ENCODE measurements around the gene GPR137. TPM values are rescaled to one million over a fixed set of nuclear protein-coding genes. Genes with fewer than 3 reads are reported as not detected.

The GPR137 gene
- total RNA-seq, 1 donor: 18.5 TPM

DNA sequence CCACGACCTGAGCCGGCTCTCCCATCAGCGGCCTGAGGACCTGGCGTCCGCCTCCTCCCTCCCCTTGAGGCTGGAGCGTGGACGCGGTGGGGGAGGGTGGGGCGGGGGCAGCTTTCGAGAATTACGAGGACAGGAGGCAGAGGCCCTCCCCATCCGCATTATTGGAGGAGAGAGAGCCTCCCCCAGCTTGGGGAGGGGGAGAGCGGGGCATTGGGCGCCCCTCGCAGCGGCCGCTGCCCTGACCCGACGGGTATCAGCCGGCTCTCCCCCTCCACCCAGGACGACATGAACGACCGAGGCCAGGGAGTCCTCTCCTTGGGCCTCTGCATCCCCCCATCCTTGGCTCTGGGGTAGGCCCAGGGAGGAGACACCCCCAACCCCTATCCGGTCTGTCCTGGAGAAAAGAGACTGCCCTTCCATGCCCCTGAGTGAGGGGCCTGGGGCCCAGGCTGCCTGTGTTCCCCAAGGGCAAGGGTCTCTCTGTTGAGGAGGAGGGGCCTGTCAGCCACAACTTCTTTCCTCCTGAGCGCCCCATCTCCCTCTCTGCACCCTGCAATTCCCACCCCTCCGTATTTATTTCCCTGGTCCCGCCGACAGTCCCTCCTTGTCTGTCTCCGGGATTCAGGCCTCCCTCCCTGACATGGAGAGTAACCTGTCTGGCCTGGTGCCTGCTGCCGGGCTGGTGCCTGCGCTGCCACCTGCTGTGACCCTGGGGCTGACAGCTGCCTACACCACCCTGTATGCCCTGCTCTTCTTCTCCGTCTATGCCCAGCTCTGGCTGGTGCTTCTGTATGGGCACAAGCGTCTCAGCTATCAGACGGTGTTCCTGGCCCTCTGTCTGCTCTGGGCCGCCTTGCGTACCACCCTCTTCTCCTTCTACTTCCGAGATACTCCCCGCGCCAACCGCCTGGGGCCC is 495 bp downstream of the GPR137 start:
- Histone ChIP-seq H3K27me3 (ENCODE audit: insufficient read depth, low read length) (peaks cover 14% of the 10 kb centered on the region), H3K4me3 (ENCODE audit: insufficient read depth, low read length) (peak overlapping the region; percentile 83), H2AFZ (ENCODE audit: low read length) (no peak overlapping the region), H3K4me2 (ENCODE audit: insufficient read depth, low read length) (peak overlapping the region; percentile 99), H3K9me3 (ENCODE audit: low read depth, low read length) (no peaks in the 10 kb centered on the region), H3K79me2 (ENCODE audit: insufficient read depth, low read length) (peaks cover 33% of the 10 kb centered on the region), H4K20me1 (ENCODE audit: insufficient read depth, low read length) (peaks cover 2% of the 10 kb centered on the region), H3K4me1 (ENCODE audit: insufficient read depth, low read length) (peaks cover 21% of the 10 kb centered on the region), H3K27ac (ENCODE audit: low read depth, low read length) (no peak overlapping the region), H3K36me3 (ENCODE audit: insufficient read depth, low read length) (peaks cover 16% of the 10 kb centered on the region)
- peak; percentile 73 for DNase-seq (ENCODE audit: insufficient read length, low spot score, missing footprints)
- TF ChIP-seq, protein P1, sequence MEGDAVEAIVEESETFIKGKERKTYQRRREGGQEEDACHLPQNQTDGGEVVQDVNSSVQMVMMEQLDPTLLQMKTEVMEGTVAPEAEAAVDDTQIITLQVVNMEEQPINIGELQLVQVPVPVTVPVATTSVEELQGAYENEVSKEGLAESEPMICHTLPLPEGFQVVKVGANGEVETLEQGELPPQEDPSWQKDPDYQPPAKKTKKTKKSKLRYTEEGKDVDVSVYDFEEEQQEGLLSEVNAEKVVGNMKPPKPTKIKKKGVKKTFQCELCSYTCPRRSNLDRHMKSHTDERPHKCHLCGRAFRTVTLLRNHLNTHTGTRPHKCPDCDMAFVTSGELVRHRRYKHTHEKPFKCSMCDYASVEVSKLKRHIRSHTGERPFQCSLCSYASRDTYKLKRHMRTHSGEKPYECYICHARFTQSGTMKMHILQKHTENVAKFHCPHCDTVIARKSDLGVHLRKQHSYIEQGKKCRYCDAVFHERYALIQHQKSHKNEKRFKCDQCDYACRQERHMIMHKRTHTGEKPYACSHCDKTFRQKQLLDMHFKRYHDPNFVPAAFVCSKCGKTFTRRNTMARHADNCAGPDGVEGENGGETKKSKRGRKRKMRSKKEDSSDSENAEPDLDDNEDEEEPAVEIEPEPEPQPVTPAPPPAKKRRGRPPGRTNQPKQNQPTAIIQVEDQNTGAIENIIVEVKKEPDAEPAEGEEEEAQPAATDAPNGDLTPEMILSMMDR (IDR thresholded peaks at IDR 0.05; ENCODE audit: extremely low read depth, low read depth, low read length): no peak

DNA sequence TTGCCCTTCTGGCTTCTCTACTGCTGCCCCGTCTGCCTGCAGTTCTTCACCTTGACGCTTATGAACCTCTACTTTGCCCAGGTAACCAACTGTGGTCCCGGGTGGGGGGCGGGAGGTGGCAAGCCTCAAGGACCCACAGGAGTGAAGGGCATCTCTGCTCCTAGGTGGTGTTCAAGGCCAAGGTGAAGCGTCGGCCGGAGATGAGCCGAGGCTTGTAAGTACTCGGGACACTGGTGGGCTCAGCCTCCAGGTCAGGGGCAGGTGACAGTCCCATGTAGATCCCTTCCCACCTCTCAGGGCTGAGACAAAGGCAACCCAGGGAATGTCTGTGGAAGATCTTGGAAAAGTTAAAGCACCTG is 1.1 kb downstream of the GPR137 start:
- Histone ChIP-seq H3K27me3 (ENCODE audit: insufficient read depth, low read length) (peaks cover 20% of the 10 kb centered on the region), H3K36me3 (ENCODE audit: insufficient read depth, low read length) (peaks cover 12% of the 10 kb centered on the region), H3K27ac (ENCODE audit: low read depth, low read length) (no peak overlapping the region), H3K4me2 (ENCODE audit: insufficient read depth, low read length) (peak overlapping the region; percentile 99), H3K9me3 (ENCODE audit: low read depth, low read length) (no peaks in the 10 kb centered on the region), H3K79me2 (ENCODE audit: insufficient read depth, low read length) (peaks cover 30% of the 10 kb centered on the region), H3K4me3 (ENCODE audit: insufficient read depth, low read length) (no peak overlapping the region), H4K20me1 (ENCODE audit: insufficient read depth, low read length) (peaks cover 2% of the 10 kb centered on the region), H3K4me1 (ENCODE audit: insufficient read depth, low read length) (peaks cover 21% of the 10 kb centered on the region), H2AFZ (ENCODE audit: low read length) (no peak overlapping the region)
- TF ChIP-seq, protein P1 (IDR thresholded peaks at IDR 0.05; ENCODE audit: extremely low read depth, low read depth, low read length): no peak
- peak; percentile 55 for DNase-seq (ENCODE audit: insufficient read length, low spot score, missing footprints)

DNA sequence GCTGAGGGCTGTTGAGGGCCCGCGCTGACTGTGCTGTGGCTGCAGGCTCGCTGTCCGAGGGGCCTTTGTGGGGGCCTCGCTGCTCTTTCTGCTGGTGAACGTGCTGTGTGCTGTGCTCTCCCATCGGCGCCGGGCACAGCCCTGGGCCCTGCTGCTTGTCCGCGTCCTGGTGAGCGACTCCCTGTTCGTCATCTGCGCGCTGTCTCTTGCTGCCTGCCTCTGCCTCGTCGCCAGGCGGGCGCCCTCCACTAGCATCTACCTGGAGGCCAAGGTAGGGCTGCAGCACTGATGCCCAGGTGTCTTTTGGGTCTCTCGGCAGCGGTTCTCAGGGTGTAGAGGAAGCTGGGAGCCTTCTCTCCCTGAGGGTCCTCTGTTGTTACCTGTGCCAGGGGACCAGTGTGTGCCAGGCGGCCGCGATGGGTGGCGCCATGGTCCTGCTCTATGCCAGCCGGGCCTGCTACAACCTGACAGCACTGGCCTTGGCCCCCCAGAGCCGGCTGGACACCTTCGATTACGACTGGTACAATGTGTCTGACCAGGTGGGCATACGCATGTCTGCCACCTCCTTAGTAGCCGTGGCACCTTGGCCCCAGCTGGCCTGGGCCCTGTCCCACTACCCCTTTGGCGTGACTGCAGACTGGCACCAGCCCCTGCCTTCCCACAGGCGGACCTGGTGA is 2.2 kb downstream of the GPR137 start:
- H3K36me3 ChIP-seq (ENCODE audit: insufficient read depth, low read length): peaks cover 3% of the 10 kb centered on the region
- H3K4me3 ChIP-seq (ENCODE audit: insufficient read depth, low read length): no peak overlapping the region
- H3K4me1 ChIP-seq (ENCODE audit: insufficient read depth, low read length): peaks cover 21% of the 10 kb centered on the region
- TF ChIP-seq, protein P1 (IDR thresholded peaks at IDR 0.05; ENCODE audit: extremely low read depth, low read depth, low read length): no peak
- H3K79me2 ChIP-seq (ENCODE audit: insufficient read depth, low read length): peaks cover 23% of the 10 kb centered on the region
- H3K9me3 ChIP-seq (ENCODE audit: low read depth, low read length): no peaks in the 10 kb centered on the region
- H2AFZ ChIP-seq (ENCODE audit: low read length): no peak overlapping the region
- H4K20me1 ChIP-seq (ENCODE audit: insufficient read depth, low read length): peaks cover 2% of the 10 kb centered on the region
- no peak overlapping the region for H3K4me2 ChIP-seq (ENCODE audit: insufficient read depth, low read length)
- DNase-seq (ENCODE audit: insufficient read length, low spot score, missing footprints): peak; percentile 86
- no peak overlapping the region for H3K27ac ChIP-seq (ENCODE audit: low read depth, low read length)
- H3K27me3 ChIP-seq (ENCODE audit: insufficient read depth, low read length): peaks cover 30% of the 10 kb centered on the region

DNA sequence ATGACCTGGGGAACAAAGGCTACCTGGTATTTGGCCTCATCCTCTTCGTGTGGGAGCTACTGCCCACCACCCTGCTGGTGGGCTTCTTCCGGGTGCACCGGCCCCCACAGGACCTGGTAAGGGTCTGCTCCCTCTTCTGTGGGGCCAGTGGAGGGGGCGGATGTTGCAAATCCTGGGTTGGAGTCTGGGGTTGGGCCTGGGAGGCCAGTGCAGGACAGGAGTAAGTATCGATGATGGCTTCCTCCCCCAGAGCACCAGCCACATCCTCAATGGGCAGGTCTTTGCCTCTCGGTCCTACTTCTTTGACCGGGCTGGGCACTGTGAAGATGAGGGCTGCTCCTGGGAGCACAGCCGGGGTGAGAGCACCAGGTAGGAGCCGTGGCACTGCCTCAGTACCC is 2.7 kb downstream of the GPR137 start:
- H3K36me3 ChIP-seq (ENCODE audit: insufficient read depth, low read length): no peaks in the 10 kb centered on the region
- no peaks in the 10 kb centered on the region for H3K9me3 ChIP-seq (ENCODE audit: low read depth, low read length)
- TF ChIP-seq, protein P1 (IDR thresholded peaks at IDR 0.05; ENCODE audit: extremely low read depth, low read depth, low read length): no peak

More for the DNA sequence above, 2.7 kb downstream of the GPR137 start:
- H3K4me1 ChIP-seq (ENCODE audit: insufficient read depth, low read length): peaks cover 17% of the 10 kb centered on the region
- H3K4me2 ChIP-seq (ENCODE audit: insufficient read depth, low read length): no peak overlapping the region
- H3K27me3 ChIP-seq (ENCODE audit: insufficient read depth, low read length): peaks cover 35% of the 10 kb centered on the region
- H3K27ac ChIP-seq (ENCODE audit: low read depth, low read length): no peak overlapping the region
- no peak overlapping the region for H3K4me3 ChIP-seq (ENCODE audit: insufficient read depth, low read length)
- peaks cover 17% of the 10 kb centered on the region for H3K79me2 ChIP-seq (ENCODE audit: insufficient read depth, low read length)
- no peak overlapping the region for H2AFZ ChIP-seq (ENCODE audit: low read length)
- no peak for DNase-seq (ENCODE audit: insufficient read length, low spot score, missing footprints)
- peaks cover 2% of the 10 kb centered on the region for H4K20me1 ChIP-seq (ENCODE audit: insufficient read depth, low read length)

Measured in osteoblast (primary cell).